Measurements from ENCODE around the gene TXN2.

- TF ChIP-seq CTCF (IDR thresholded peaks at IDR 0.05; ENCODE audit: insufficient read depth, low read length) = no peak
- TF ChIP-seq SPI1 (IDR thresholded peaks at IDR 0.05; ENCODE audit: borderline replicate concordance, low read depth) = no peak
- TF ChIP-seq REST (IDR thresholded peaks at IDR 0.05; ENCODE audit: insufficient replicate concordance, low read depth) = no peak
Measured at GRCh38 chr22:36492109-36492508, 10.7 kb upstream of the TXN2 start.

Data from HL-60 (cell line).